Neural cell (in vitro differentiated cells): Measurements from ENCODE around the gene CXCL14.

Experiments used
- POLR2AphosphoS5 ChIP-seq: IDR thresholded peaks from 2 replicates; pipeline ENCODE4 v1.6.1; 2012
- RAD21 ChIP-seq: fragments of 450-650 bp; conservative IDR thresholded peaks from 2 replicates; pipeline ENCODE4 v1.6.1; 2014; ENCODE audit warnings: antibody characterized with exemption, mild to moderate bottlenecking, moderate library complexity
- SMC3 ChIP-seq: fragments of 450-650 bp; conservative IDR thresholded peaks from 2 replicates; pipeline ENCODE4 v1.6.1; 2014; ENCODE audit warnings: antibody characterized with exemption, mild to moderate bottlenecking, moderate library complexity; ENCODE audit not compliant: poor library complexity

GRCh38 chr5:135599421-135600151 is 20.8 kb upstream of the CXCL14 start:
- TF ChIP-seq SMC3 (no peak), RAD21 (no peak), POLR2AphosphoS5 (no peak)
